Endothelial cell of umbilical vein (primary cell): ENCODE results near the gene STT3B. TPM values are rescaled to one million over a fixed set of nuclear protein-coding genes. Genes with fewer than 3 reads are reported as not detected.

Experiments used
- BruUV-seq: library from RNA; stranded (reverse); fragments of 400-500 nt; replicated peaks from 2 replicates; lab custom pipeline; 2021; lab: Mats Ljungman, UMichigan
- CTCF ChIA-PET: fragments of 300-600, 350-600 bp; sonication (Branson Sonifier 250); formaldehyde crosslinking; loops from one replicate; lab custom pipeline; 2021; ENCODE audit warnings: antibody characterized with exemption, inconsistent platforms; lab: Charles Lee
- POLR2A ChIA-PET: fragments of 300-600, 350-600 bp; sonication (Branson Sonifier 250); formaldehyde crosslinking; loops from one replicate; lab custom pipeline; 2021; ENCODE audit warnings: antibody characterized with exemption, inconsistent platforms; lab: Charles Lee
- DNase-seq: peaks from one replicate; pipeline ENCODE4 v3.0.0-alpha.2; 2011; ENCODE audit warnings: low read depth, low spot score
- FAIRE-seq: peaks from 2 replicates; lab custom pipeline; 2011; peaks lifted over from hg19 to GRCh38; lab: Jason Lieb, UNC
- H2AFZ ChIP-seq: 2 replicates; pipeline ENCODE4 v1.6.0; 2012; ENCODE audit warnings: low read depth, low read length, control low read depth, inconsistent platforms
- H3K27ac ChIP-seq: 2 replicates; pipeline ENCODE4 v1.5.1; 2011; ENCODE audit warnings: low read depth, mild to moderate bottlenecking, control low read depth, low read length, moderate library complexity; ENCODE audit not compliant: insufficient read depth
- H3K27me3 ChIP-seq, 2 experiments: 2 replicates each; pipeline versions ENCODE4 v1.6.0 to v1.6.1; 2011; ENCODE audit warnings: low read length in 2 of 2, mixed read lengths in 1 of 2; ENCODE audit not compliant: control insufficient read depth in 2 of 2, insufficient read depth in 2 of 2
- H3K36me3 ChIP-seq, 2 experiments: 2 replicates in 1 of 2; 3 replicates in 1 of 2; pipeline ENCODE4 v1.5.1; 2011; ENCODE audit warnings: low read length in 2 of 2, mild to moderate bottlenecking in 1 of 2, moderate library complexity in 1 of 2; ENCODE audit not compliant: control insufficient read depth in 2 of 2, insufficient read depth in 2 of 2; ENCODE audit errors: extremely low read depth in 1 of 2
- H3K4me1 ChIP-seq: 3 replicates; pipeline ENCODE4 v1.5.1; 2011; ENCODE audit warnings: mild to moderate bottlenecking, low read length; ENCODE audit not compliant: control insufficient read depth, insufficient read depth; ENCODE audit errors: extremely low read depth
- H3K4me2 ChIP-seq: 2 replicates; pipeline ENCODE4 v1.6.1; 2011; ENCODE audit warnings: low read length, control low read depth, mixed read lengths; ENCODE audit not compliant: insufficient read depth
- H3K4me3 ChIP-seq, 3 experiments: fragments of 200-600 bp in 1 of 3; sonication (generic), shearing (Covaris generic) in 1 of 3; replicated peaks in 1 of 3; 2 replicates each; pipeline ENCODE4 v1.5.1; 2011 to 2016; ENCODE audit warnings: control low read depth in 3 of 3, low read length in 3 of 3, mild to moderate bottlenecking in 2 of 3, inconsistent platforms in 1 of 3, low read depth in 1 of 3, moderate library complexity in 1 of 3; ENCODE audit not compliant: insufficient read depth in 1 of 3
- H3K79me2 ChIP-seq: 2 replicates; pipeline ENCODE4 v1.6.0; 2012; ENCODE audit warnings: low read length, inconsistent platforms; ENCODE audit not compliant: control insufficient read depth, insufficient read depth
- H3K9ac ChIP-seq: replicated peaks from 2 replicates; pipeline ENCODE3; 2011; ENCODE audit warnings: low read length, control low read depth; ENCODE audit not compliant: insufficient read depth; ENCODE audit errors: extremely low read depth
- H3K9me1 ChIP-seq: replicated peaks from 3 replicates; pipeline ENCODE4 v1.6.0; 2011; ENCODE audit warnings: mild to moderate bottlenecking, low read length; ENCODE audit not compliant: control insufficient read depth, insufficient read depth; ENCODE audit errors: extremely low read depth
- H3K9me3 ChIP-seq: replicated peaks from 2 replicates; pipeline ENCODE4 v1.5.1; 2012; ENCODE audit warnings: low read length, inconsistent platforms; ENCODE audit not compliant: control insufficient read depth, insufficient read depth
- H4K20me1 ChIP-seq: replicated peaks from 2 replicates; pipeline ENCODE3; 2011; ENCODE audit warnings: mild to moderate bottlenecking, low read length; ENCODE audit not compliant: control insufficient read depth, insufficient read depth; ENCODE audit errors: extremely low read depth
- CTCF ChIP-seq, 2 donors: IDR thresholded peaks; 1 replicate in 1 of 2; 2 replicates in 1 of 2; pipeline ENCODE4 v1.5.1; 2011; ENCODE audit warnings: low read length in 2 of 2, mild to moderate bottlenecking in 2 of 2, moderate library complexity in 2 of 2, control low read depth in 1 of 2, inconsistent platforms in 1 of 2, low read depth in 1 of 2; ENCODE audit not compliant: insufficient read depth in 1 of 2; ENCODE audit errors: extremely low read depth in 1 of 2
- EZH2 ChIP-seq: IDR thresholded peaks from 2 replicates; pipeline ENCODE4 v1.6.1; 2012; ENCODE audit warnings: borderline replicate concordance, low read depth, mild to moderate bottlenecking, moderate library complexity, low read length, inconsistent platforms; ENCODE audit not compliant: severe bottlenecking
- FOS ChIP-seq: IDR thresholded peaks from 2 replicates; pipeline ENCODE4 v1.6.1; 2011; ENCODE audit warnings: mild to moderate bottlenecking, low read length, moderate library complexity, borderline replicate concordance; ENCODE audit not compliant: insufficient read depth
- GATA2 ChIP-seq: IDR thresholded peaks from 2 replicates; pipeline ENCODE4 v1.7.0; 2011; ENCODE audit warnings: low read depth, mild to moderate bottlenecking, moderate library complexity, mixed read lengths, low read length; ENCODE audit not compliant: insufficient read length, insufficient read depth
- JUN ChIP-seq: IDR thresholded peaks from 2 replicates; pipeline ENCODE4 v1.6.1; 2011; ENCODE audit warnings: borderline replicate concordance, low read depth; ENCODE audit not compliant: insufficient read length, insufficient read depth
- MAX ChIP-seq: IDR thresholded peaks from 2 replicates; pipeline ENCODE4 v1.6.1; 2011; ENCODE audit not compliant: insufficient read depth, insufficient read length
- MYC ChIP-seq: IDR thresholded peaks from one replicate; pipeline ENCODE4 v1.6.1; 2011; ENCODE audit warnings: mild to moderate bottlenecking, low read depth, low read length
- POLR2A ChIP-seq: IDR thresholded peaks from 2 replicates; pipeline ENCODE4 v1.6.1; 2012; ENCODE audit warnings: low read depth, mild to moderate bottlenecking, control low read depth, low read length
- POLR2AphosphoS5 ChIP-seq: IDR thresholded peaks from 2 replicates; pipeline ENCODE4 v1.6.1; 2012; ENCODE audit warnings: low read depth, mild to moderate bottlenecking, control low read depth, low read length, moderate library complexity; ENCODE audit not compliant: insufficient read depth
- dilution Hi-C: fragments of 300-500 bp; cut with MboI; formaldehyde crosslinking; loops from one replicate; pipeline ENCODE4 v1.15.0; 2019; ENCODE audit warnings: low sequenced_read_pairs; ENCODE audit not compliant: extremely low pct_ligation_motif_present
- intact Hi-C: fragments of 100-400 bp; cut with micrococcal nuclease; formaldehyde crosslinking; loops from one replicate; pipeline ENCODE4 v1.10.0; 2022
- polyA plus RNA-seq, 4 experiments: library from polyadenylated mRNA; depleted of rRNA in 3 of 4; stranded (reverse) in 3 of 4; unstranded in 1 of 4; fragments of >200 nt; gene quantifications; 2 replicates each; pipeline versions ENCODE4 v1.2.1 to v1.2.3, GENCODE V29; 2011 to 2012; ENCODE audit warnings: missing spikeins in 1 of 4
- total RNA-seq: library from RNA; stranded (reverse); gene quantifications from 2 replicates; pipeline ENCODE4 v1.2.3, GENCODE V29; 2021

The STT3B gene
- total and polyA plus RNA-seq, 2 donors (not counting 3 experiments of a cell fraction or from before 2014, with no cell fraction given) = 56.4 to 113 TPM

GRCh38 chr3:31580645-31581044, 47.9 kb downstream of the STT3B start:
- ChIA-PET CTCF (interaction anchor here (0.6 to 1.6 kb wide), 3 partner anchors 10 to 785 kb away, joined by 3 to 4 read pairs (median 3); no protein-coding TSS in a partner anchor), POLR2A (no interaction called here)
- DNase-seq (no peak), FAIRE-seq (no peak)
- no peak overlapping the region for H3K4me2 ChIP-seq
- H3K9me3 ChIP-seq = no peaks in the 10 kb centered on the region
- H3K4me3 ChIP-seq = no peak overlapping the region
- peaks cover under 1% of the 10 kb centered on the region for H3K4me1 ChIP-seq
- H2AFZ ChIP-seq = no peak overlapping the region
- H4K20me1 ChIP-seq = no peaks in the 10 kb centered on the region
- H3K27me3 ChIP-seq = no peaks in the 10 kb centered on the region
- H3K27ac ChIP-seq = no peak overlapping the region
- H3K79me2 ChIP-seq = peaks cover 47% of the 10 kb centered on the region
- TF ChIP-seq MAX = no peak
- TF ChIP-seq POLR2A = no peak
- no peak for TF ChIP-seq CTCF (IDR thresholded peaks at IDR 0.05; ENCODE audit: extremely low read depth in 1 of 2, insufficient read depth in 1 of 2, low read depth in 1 of 2, low read length in 2 of 2)
- no TSS peak for BruUV-seq
- intact Hi-C loops (no loop called here), dilution Hi-C loops (no loop called here)
- H3K36me3 ChIP-seq = no peaks in the 10 kb centered on the region
- no peaks in the 10 kb centered on the region for H3K9me1 ChIP-seq
- no peak overlapping the region for H3K9ac ChIP-seq

- intact Hi-C loops (no loop called here), dilution Hi-C loops (no loop called here)
- H3K4me1 ChIP-seq = no peaks in the 10 kb centered on the region
- H3K27me3 ChIP-seq = no peaks in the 10 kb centered on the region
- no peaks in the 10 kb centered on the region for H3K9me3 ChIP-seq
- BruUV-seq = no TSS peak
- H3K36me3 ChIP-seq = no peaks in the 10 kb centered on the region
- H4K20me1 ChIP-seq = peaks cover 5% of the 10 kb centered on the region
- TF ChIP-seq POLR2A (no peak), POLR2AphosphoS5 (no peak), MAX (no peak), CTCF (IDR thresholded peaks at IDR 0.05; ENCODE audit: extremely low read depth in 1 of 2, insufficient read depth in 1 of 2, low read depth in 1 of 2, low read length in 2 of 2) (no peak), EZH2 (no peak), FOS (no peak), MYC (no peak), GATA2 (no peak), JUN (no peak)
- H3K9ac ChIP-seq = no peak overlapping the region
- DNase-seq = no peak
- FAIRE-seq = no peak
- H2AFZ ChIP-seq = no peak overlapping the region
- no peak overlapping the region for H3K4me3 ChIP-seq
- H3K79me2 ChIP-seq = peaks cover 48% of the 10 kb centered on the region
- H3K4me2 ChIP-seq = no peak overlapping the region
- H3K9me1 ChIP-seq = no peaks in the 10 kb centered on the region
- ChIA-PET CTCF (no interaction called here), POLR2A (no interaction called here)
- H3K27ac ChIP-seq = no peak overlapping the region
Measured at GRCh38 chr3:31581660-31582059, 48.9 kb downstream of the STT3B start.
